Inflammatory macrophage treated with lipopolysaccharide for 4 hours (primary cell): Measurements from ENCODE around the gene TECTA.

ENCODE experiments used
- DNase-seq: peaks from one replicate; pipeline ENCODE4 v3.0.0-alpha.2; 2020

TECTA gene, protein sequence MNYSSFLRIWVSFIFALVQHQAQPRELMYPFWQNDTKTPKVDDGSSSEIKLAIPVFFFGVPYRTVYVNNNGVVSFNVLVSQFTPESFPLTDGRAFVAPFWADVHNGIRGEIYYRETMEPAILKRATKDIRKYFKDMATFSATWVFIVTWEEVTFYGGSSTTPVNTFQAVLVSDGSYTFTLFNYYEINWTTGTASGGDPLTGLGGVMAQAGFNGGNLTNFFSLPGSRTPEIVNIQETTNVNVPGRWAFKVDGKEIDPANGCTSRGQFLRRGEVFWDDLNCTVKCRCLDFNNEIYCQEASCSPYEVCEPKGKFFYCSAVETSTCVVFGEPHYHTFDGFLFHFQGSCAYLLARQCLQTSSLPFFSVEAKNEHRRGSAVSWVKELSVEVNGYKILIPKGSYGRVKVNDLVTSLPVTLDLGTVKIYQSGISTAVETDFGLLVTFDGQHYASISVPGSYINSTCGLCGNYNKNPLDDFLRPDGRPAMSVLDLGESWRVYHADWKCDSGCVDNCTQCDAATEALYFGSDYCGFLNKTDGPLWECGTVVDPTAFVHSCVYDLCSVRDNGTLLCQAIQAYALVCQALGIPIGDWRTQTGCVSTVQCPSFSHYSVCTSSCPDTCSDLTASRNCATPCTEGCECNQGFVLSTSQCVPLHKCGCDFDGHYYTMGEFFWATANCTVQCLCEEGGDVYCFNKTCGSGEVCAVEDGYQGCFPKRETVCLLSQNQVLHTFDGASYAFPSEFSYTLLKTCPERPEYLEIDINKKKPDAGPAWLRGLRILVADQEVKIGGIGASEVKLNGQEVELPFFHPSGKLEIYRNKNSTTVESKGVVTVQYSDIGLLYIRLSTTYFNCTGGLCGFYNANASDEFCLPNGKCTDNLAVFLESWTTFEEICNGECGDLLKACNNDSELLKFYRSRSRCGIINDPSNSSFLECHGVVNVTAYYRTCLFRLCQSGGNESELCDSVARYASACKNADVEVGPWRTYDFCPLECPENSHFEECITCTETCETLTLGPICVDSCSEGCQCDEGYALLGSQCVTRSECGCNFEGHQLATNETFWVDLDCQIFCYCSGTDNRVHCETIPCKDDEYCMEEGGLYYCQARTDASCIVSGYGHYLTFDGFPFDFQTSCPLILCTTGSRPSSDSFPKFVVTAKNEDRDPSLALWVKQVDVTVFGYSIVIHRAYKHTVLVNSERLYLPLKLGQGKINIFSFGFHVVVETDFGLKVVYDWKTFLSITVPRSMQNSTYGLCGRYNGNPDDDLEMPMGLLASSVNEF (N-terminal part only)

DNA sequence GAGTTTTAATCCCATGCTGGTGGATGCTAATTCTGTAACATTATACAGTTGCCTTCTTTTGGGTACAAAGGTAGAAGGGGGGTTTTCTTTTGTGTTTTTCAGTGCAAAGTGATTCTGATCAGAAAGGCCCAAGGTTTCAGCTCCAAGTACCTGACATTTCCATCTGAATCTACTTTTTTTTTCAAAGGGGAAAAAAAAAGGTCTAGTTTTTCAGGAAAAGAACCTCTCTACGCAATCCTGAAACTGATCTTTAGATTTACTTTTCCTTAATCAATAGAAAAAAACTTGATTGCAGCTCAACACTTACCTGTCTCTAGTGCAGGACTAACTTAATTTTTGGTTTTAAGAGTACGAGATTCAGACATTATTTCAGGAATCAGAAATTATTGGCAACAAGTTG, at the start of gene TECTA:
Gene TECTA, plus strand, starts transcription at position 301 of the 400 bp plus-strand sequence. CDS start 1,423 bp downstream, outside the sequence.
- no peak for DNase-seq

DNA sequence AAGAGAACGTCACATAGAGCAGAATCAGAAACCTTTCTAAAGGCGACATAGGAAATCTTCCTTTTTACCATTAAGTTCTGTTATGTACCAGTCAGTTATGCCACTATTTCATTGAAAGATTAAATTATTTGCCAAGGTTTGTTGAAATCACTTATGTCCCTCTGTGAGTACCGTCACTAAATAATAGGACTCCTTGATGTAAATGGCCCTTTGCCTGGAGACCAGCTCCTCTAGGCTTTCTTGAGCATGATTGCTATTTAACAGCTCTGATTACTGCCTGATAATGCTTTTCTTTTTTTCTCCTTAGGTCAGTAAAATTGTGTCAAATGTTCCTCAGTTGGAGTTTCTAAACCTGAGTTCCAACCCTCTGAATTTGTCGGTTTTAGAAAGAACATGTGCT, 47.8 kb upstream of the TECTA start:
- no peak for DNase-seq

DNA sequence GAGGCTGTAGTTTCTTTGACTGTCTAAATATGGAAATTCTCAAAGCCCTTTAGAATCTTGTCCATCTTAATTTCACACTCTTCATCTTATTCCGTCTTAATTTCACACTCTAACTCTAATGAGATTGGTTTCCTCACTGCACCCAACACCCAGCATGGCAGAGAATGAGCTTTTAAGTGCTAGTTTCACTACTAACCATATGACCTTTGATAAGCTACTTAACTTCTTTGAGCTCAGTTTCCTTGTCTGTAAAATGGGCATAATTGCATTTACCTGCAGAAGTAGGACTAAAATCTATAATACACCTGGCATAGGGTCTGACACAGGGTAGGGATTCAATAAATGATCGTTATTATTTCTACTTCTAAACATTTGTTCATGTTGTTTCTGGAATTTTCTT, 46.8 kb upstream of the TECTA start:
- DNase-seq: no peak

DNA sequence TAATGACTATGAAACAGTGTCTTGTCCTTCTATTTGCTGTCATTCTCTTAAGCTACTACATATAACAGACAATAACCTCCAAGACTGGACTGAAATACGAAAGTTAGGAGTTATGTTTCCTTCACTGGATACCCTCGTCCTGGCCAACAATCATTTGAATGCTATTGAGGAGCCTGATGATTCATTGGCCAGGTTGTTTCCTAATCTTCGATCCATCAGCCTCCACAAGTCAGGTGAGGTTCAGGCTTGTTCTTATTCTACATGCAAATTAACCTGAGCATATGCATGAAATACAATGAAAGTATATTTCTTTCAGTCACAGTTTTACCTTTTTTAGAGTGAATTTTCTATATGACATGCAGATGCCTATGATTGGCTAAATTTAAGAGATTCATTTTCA, 46.0 kb upstream of the TECTA start:
- no peak for DNase-seq

DNA sequence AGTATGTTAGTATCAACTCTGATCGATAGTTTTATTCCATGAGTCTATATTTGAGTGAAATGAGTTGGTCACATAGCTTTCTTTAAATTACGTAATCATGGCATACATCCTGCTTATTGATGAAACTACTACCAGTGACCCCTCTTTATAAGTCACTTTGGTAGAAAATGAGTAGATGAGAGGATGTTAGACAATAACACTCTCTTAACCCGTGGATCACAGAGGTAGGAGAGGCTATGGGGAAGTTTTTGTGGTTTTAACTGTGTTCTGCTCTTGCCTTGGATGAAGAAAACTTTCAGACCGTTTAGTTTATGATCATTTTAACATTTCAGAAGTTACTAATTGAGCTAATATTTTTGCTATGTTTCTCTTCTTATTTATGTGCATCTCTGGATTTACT, 43.1 kb upstream of the TECTA start:
- DNase-seq: no peak

DNA sequence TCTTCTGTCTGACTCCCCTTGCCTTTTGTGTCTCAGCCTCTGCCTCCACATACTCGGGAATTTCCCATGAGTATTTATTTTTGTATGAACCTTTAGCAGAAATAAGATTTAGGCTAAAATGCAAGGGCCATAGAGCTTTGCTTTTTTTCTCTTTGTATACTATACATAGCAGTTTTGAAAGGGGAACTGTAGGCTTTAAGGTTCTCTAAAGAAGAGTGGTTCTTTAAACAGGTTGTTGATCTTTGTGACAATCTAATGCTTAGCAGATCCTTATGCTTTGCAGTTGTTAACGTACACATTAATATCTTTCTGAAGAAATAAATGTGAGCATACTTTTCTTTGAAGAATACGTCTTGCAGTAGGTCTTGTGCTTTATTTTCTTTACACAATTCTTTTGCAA, 42.1 kb upstream of the TECTA start:
- DNase-seq: peak; percentile 2

DNA sequence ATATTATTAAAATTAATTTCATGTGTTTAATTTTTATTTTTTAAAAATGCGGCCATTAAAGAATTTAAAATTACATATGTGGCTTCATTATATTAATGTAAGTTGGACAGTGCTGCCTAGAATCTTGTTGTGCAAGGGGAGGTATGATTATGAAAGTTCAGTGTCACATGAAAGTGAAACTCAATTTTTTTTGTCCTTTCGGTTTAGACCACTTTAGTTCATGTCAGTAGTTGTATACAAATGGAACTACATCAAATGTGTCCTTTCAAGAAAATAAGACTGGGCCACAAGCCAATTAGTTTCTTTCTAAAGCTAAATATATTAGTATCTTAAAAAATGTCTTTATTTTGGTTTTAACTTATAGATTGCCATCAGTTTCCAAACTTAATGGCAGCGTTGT, 41.4 kb upstream of the TECTA start:
- peak; percentile 87 for DNase-seq

DNA sequence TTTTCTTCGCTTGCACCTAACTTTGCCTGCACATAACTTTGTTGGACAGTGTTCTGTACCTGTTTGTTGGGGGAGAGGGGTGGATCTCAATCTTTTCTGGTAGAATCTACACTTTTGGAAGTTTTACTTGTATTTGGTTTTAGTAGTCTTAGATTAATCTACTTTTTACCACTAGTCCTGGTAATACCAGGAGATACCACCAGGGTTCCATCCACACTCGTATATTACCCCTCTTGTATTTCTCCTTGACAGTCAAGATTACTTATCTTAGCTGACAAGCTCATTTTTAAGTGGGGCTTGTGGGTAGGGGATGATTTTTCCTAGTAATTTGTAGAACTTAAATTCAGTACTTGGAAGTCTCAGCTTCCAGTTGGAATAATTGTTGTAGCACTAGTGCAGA, 37.3 kb upstream of the TECTA start:
- DNase-seq: no peak

DNA sequence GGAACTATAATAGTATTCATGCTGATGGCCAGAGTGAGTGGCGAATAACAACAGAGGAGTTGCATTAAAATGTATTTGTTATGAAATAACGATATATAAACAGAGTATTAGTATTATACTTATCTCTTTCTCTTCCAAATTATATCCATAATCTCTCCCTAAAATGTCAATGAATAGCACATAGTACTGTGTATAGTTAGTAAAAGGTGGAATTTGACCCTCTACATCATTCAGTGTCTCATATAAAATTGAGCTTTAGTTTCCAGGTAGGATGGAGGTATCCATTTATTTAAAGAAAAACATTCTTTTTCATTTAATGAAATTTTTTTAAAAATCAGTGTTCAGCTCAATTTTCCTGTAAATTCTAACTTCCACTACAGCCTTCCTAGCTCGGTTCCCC, 34.4 kb upstream of the TECTA start:
- no peak for DNase-seq

DNA sequence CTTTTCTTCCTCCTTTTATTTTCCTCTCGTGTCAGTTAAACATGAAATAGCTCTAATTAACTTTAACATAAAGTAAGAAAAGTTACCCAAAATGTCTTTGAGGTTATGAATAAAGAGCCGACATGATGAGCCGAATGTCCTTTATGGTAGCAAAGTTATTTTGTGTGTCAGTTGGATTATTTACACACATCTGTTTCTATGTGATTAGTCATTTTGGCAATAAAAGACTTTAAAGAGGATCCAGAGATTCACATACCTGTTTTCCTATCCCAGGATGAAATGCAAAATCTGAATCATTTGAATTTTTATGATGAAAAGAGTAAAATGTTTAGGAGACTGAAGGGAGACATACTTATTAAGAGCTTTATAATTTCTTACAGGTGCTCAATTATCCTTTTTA, 34.0 kb upstream of the TECTA start:
- DNase-seq: no peak

DNA sequence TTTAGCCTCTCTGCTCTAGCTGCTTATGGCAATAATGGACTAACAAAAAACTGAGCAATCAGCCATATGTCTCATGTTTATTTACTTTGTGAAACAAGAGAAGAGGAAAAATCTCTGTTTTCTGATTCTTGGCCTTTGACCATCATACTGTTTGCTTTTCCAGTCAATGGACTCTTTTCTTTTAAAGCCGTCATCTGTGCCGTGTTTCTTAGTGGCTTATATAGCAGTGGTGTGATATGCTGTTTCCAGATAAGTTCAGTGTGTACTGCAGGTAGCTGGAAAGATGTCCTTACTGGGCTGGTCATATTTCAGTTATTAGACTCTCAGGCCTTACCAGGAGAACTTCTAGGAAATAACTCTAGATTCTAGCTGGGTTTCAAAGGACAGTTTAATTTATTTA, 33.6 kb upstream of the TECTA start:
- DNase-seq: no peak

DNA sequence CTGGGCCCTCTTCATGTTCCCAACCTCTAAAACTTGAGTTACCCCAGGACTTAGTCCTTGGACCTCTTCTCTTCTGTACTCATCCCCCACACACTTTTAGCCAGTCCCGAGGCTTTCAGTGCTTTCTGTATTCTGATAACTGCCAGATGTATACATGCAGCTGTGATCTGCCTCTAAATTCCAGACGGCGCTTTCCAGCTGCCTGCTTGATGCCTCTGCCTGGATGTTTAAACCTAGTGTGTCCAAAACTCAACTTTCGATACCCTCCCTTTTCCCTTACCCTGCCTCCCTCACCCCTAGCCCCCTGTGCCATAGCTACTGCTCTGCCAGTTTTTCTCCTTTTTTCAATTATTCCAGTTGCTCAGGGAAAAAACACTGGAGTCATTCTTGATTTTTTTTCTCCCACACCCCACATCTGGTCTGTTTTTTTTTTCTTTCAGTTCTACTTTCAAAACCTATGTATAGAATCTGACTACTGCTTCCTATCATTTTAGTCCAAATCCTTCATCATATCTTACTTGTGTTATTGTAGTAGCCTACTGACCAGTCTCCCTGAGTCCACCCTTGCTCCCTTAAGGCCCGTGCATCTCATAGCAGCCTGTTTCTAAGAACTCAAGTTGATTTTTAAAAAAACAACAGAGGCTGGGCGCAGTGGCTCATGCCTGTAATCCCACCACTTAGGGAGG, 32.9 kb upstream of the TECTA start:
- DNase-seq: no peak

DNA sequence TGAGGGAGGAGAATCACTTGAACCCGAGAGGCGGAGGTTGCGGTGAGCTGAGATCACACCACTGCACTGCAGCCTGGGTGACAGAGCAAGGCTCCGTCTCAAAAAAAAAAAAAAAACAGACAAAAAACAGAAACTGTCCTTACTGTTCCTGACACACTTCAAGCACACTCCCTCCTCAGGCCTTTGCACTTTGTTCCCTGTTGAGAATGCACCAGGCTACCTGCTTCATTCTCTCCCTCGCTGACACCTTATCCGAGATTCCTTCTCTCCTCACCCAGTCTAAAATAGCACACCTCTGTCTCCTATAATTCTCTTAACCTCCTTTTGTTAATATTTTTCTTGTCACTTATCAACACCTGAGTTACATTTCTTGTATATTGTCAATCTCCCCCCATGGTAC, 32.3 kb upstream of the TECTA start:
- DNase-seq: no peak

DNA sequence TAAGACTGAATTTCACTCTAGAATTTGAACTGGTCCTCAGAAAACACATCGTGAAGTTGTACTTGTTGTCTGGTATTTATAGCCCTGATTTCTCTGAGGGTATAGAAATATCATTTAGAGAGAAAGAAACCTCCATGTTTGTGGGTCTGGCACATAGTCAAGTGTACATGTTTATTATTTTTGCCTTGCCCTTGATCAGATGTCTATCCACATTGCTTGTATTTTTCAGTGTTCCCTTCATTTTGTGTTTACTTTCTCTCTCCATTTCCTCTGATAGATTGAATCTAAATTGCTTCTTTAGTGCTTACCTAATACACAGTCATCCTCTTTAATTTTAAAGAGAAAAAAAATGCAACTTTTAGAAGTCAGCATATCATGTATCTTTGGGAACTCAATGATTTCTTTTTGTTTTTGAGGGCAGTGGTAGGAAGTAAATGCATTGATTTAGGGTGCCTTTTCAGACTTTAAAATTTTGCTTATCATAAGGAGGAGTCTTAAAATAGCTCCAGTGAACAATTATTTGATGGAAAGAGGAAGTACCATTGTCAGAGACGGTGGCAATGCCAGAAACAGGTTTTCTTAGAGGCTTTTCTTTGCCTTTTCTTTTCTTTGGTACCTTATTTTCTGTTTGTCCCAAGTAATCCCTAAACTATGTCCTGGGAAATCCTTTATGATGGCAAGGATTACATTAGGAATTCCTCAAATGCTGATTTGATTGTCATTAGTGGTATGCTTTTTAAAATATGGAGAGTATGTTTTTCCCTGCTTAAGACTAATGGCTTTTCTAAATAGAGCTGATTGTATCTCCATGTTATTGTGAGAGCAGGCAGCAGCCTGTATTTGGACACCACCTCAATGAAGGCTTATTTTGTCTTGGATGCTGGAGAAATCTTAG, 29.8 kb upstream of the TECTA start:
- no peak for DNase-seq

DNA sequence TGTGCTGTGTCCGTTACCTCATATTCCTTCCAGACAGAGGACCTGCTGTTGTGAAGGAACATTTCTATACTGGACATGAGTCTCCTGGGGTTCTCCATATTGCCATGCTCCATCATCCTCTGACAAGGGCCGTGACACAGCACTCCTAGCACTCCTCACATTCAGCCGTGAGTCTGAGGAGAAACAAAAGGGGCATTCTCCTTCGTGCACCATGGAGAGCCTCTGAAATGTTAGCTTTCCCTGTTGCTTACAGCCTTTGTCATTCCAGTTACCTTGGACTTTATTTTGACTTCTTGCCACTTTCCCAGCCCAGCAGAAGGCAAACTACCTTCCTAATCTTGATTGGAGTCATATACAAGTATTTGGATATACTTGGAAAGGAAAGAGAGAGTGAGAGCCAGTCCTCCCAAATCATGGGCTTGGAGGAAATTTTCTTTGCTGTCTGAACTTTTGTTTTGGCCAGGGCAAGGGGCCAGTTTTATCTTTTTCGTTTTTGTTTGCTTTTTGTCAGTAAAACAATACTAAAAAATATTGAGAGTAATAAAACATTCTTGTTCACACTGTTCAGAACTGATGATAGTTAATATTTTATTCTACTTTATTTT, 29.1 kb upstream of the TECTA start:
- DNase-seq: no peak

DNA sequence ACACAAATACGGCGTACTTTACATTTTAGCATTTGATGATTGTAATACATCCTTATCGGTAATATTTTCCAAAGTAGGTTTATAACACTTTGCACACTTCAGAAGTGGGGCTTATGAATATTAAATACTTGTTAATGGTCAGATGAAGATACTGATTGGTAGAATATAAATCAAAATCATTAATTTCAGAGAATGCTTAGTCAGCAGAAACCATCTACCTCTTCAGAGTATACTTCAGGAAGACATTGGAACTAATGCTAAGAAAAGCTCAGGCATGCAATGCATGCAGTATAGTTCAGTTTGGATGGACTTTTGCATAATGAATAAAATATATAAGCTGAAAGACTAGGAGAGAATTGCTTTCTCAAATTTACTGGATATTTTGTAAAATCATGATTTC, 19.7 kb upstream of the TECTA start:
- DNase-seq: no peak

DNA sequence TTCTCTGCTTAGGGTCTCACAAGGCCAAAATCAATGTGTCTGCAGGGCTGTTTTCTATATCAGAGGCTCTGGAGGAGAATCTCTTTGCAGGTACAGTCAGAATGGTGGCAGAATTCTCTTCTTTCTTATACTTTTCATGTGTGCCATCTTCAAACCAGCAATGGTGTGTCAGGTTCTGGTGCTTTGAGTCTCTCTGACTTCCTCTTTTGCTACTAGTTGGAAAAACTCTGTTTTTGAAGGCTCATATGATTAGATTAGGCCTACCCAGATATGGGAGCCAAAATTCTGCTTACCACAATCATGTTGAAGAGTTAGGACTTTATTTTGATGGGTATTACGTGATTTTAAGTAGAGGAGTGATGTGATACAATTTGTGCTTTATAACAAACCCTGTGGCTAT, 18.8 kb upstream of the TECTA start:
- no peak for DNase-seq

DNA sequence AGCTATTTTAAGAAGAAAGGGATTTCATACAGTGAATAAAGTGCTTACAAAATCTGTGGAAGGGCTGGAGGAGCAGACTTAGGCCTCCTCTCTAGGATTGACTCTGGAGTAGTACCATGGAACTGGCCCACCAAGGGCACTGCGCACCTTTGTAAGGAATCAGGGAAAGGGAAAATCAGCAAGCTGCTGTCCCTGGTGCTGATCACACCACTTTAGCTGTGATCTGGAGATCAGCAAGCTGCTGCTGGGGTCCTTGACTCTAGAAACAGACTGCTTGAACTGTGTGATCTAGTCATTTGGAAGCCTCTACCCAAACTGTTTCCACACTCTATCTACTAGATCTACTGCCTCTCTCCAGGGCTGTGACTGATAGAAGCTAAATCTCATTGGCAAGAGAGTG, 18.4 kb upstream of the TECTA start:
- no peak for DNase-seq

DNA sequence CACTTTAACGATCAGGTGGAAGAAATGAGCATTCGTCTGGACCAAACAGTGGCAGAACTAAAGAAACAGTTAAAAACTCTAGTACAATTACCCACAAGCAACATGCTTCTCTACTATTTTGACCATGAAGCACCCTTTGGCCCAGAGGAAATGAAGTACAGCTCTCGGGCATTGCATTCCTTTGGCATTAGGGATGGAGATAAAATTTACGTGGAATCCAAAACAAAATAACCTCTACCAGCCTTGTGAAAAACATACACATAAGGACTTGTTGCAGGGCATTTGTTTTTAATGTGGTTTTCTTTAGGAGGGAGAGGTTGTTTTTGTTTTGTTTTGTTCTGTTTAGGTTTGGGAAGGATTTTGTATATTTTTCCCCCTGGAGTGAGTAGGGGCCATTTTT, 14.2 kb upstream of the TECTA start:
- DNase-seq: no peak

DNA sequence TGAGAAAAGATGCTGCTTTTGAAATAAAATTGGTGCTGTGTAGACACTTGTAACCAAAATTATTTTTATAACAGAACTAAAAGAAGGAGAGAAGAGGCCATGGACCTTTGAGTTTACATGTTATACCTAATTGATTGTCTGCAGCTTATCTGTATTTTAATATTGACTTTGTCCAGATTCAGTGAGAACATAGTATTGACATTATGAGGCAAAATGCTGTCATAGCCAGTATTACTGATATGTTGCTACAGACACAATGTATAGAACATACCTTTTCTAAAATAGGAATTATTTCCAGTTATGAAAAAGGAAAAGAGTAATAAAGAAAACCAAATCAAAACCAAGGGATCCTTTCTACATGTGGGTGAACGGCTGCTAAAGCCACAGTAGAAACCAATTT, 11.5 kb upstream of the TECTA start:
- no peak for DNase-seq

DNA sequence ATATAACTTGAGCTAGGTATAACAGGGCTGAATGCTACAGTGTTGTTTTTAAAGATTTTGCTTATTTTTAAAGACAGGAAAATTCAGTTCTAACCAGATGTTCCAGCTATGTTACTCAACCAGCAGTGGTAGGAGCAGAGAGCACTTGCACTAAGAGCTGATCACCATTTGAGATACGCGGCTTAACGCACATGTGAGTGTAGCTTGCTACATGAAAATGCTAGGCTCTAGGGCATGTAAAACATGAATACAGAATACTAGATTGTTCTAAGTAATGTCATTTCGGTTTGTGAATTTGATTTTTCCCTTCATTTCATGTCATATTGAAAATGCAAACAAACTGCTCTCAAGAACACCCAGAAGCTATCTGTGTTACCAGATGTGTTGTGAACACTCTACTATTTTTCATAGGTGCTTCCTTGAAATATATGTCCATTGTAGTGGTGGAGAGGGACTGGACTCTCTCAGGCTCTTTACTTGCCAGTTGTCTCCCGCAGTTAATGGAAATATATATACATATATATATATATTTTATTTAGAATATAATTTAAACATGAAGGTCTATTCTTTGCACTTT, 10.8 kb upstream of the TECTA start:
- DNase-seq: no peak
